ENCODE results near the gene TUBG1.
A peak's percentile ranks its signal among the peaks of the same experiment; 100 is the strongest.

The TUBG1 gene

DNA sequence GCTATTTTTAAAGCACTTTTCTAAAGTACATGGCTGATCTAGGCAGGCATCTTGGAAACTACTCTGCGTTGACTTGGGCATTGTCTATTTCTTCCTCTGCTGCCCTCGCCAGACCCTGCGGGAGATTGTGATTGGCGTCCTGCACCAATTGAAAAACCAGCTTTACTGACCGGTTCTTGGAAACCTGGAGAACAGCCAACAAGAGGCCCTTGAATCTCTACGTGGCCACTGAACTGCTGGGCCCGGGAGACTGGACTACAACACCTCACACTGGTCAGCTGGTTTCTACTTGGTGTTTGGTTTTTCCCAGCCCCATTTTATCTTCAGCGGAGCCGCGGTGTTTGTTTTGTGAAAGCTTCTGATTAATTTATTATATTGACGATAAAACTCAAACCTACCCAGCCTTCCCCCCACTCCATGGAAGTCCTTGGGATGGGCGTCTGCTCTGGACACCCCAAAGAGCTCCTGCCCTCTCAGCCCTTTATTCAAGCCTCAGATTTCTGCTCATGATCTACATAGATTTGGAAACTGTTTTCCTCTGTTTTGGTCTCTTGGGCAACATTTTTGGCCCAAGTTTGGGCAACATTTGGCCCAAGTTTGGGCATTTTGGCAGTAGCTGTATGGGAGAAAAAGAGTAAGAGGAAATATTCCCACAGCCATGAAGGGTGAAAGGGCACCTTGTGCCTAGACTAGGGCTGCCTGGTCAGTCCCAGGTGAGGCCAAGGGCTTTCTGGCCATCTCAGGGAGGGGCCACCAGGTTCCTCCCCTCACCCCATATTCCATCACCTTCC lies 37.9 kb upstream of the TUBG1 start:
- Mint-ChIP-seq H3K36me3 (ENCODE audit: low read depth) (peaks cover 84% of the 10 kb centered on the region), H3K4me3 (no peak overlapping the region), H3K9me3 (no peaks in the 10 kb centered on the region), H3K4me1 (ENCODE audit: low read depth) (peaks cover 53% of the 10 kb centered on the region), H3K27me3 (no peaks in the 10 kb centered on the region), H3K27ac (no peak overlapping the region)

DNA sequence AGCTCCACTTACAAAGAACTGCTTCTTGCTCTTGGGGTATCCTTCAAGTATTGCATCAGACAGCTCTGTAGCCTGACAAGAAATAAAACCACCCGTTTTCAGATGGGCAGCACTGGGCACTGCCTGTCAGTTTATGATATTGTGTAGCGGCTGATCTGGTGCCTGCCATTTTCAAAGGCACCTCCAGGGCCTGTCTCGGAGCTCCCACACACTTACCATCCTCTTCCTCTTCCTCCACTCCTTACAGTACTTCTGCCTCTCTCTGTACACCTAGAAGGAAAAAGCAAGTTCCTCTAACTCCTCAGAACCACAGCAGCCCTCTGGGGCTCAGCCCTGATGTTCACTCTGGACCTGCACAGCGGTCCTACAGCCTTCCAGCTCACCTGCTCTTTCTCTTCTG lies 36.4 kb upstream of the TUBG1 start:
- no peaks in the 10 kb centered on the region for H3K27me3 Mint-ChIP-seq
- peak overlapping the region; percentile 64 for H3K27ac Mint-ChIP-seq
- H3K36me3 Mint-ChIP-seq (ENCODE audit: low read depth), result peaks cover 91% of the 10 kb centered on the region
- no peaks in the 10 kb centered on the region for H3K9me3 Mint-ChIP-seq
- H3K4me3 Mint-ChIP-seq, result no peak overlapping the region
- H3K4me1 Mint-ChIP-seq (ENCODE audit: low read depth), result peaks cover 53% of the 10 kb centered on the region

DNA sequence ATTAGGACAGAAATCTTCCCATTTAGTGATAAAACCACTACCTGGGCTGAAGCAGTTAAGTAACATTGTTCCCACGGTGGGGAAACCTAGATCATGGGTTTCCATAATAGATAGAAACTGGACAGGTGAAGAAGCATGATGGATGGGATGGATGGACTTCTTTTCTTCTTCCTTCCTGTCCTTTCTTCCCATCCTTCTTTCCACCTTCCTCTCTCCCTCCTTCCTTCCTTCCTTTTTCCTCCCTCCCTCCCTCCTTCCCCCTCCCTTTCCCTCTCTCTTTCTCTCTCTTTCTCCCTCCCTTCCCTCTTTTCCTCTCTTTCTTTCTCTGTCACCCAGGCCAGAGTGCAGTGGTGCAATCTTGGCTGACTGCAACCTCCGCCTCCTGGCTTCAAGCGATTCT lies 35.0 kb upstream of the TUBG1 start:
- Mint-ChIP-seq H3K27ac (no peak overlapping the region), H3K4me3 (no peak overlapping the region), H3K4me1 (ENCODE audit: low read depth) (peaks cover 49% of the 10 kb centered on the region), H3K9me3 (no peaks in the 10 kb centered on the region), H3K36me3 (ENCODE audit: low read depth) (peaks cover 81% of the 10 kb centered on the region), H3K27me3 (no peaks in the 10 kb centered on the region)

DNA sequence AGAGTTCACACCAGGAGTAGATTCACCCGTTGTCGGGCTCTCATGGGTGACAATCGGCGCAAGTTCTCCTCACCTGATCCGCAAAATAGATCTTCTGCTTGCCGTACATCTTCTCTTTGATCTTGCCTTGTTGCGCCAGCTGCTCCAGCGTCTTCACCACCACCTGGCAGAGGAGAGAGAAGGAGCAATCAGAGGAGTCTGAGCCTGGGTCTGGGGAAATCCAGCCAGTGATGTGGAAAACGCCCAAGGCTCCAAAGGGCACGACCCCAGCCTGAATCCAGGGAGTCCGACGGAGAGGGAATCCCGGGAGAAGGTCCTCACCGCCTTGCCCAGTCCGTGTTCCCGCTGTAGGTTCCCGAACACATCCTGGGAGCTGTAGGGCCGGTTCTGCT lies 32.3 kb upstream of the TUBG1 start:
- Mint-ChIP-seq H3K27ac (peak overlapping the region; percentile 98), H3K9me3 (no peaks in the 10 kb centered on the region), H3K36me3 (ENCODE audit: low read depth) (peaks cover 65% of the 10 kb centered on the region), H3K4me3 (peak overlapping the region; percentile 90), H3K27me3 (no peaks in the 10 kb centered on the region), H3K4me1 (ENCODE audit: low read depth) (peaks cover 42% of the 10 kb centered on the region)

DNA sequence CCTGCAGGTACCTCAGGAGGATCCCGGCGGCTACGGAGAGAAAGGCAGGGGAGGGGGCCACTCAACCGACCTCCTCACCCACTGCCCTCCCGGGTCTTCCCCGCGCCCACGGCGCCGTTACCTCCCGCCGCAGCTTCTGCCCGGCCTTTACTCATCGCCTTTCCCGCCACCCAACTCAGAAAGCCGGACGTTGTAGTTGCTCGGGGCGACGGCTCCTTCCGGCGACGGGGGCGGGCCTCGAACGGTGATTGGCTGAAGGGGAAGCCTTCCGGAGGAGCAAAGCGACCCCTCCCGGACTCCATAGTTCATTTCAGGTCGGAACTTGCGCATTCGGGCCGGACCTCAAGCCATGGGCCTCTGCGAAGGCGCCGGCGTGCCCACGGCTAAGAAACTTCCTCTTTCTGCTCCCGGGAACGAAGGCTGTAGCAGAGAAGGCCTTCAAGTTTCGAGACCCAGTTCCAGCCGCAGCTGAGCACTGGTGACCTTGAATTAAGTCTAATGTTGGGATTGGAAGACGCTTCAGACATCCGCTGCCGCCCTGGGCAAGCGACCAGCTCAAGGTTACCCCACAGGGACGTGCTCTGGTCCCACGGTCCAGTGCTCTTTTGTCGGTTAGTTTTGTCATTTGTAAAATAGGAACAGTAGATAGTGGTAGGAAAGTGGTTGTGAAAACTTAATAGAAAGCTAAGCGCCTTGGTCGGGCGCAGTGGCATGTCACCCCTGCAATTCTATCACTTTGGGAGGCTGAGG lies 31.8 kb upstream of the TUBG1 start, which contains the start of gene PSMC3IP:
Gene PSMC3IP, minus strand, starts transcription at position 198 of the 750 bp plus-strand sequence. Its CDS starts 43 bp downstream, at position 155.
- peak within 1 kb of the TSS; percentile 90 for H3K4me3 Mint-ChIP-seq
- H3K27me3 Mint-ChIP-seq, result no peaks in the 10 kb centered on the region
- peaks cover 42% of the 10 kb centered on the region for H3K4me1 Mint-ChIP-seq (ENCODE audit: low read depth)
- peak within 1 kb of the TSS; percentile 98 for H3K27ac Mint-ChIP-seq
- H3K9me3 Mint-ChIP-seq, result no peaks in the 10 kb centered on the region
- peaks cover 62% of the 10 kb centered on the region for H3K36me3 Mint-ChIP-seq (ENCODE audit: low read depth)

DNA sequence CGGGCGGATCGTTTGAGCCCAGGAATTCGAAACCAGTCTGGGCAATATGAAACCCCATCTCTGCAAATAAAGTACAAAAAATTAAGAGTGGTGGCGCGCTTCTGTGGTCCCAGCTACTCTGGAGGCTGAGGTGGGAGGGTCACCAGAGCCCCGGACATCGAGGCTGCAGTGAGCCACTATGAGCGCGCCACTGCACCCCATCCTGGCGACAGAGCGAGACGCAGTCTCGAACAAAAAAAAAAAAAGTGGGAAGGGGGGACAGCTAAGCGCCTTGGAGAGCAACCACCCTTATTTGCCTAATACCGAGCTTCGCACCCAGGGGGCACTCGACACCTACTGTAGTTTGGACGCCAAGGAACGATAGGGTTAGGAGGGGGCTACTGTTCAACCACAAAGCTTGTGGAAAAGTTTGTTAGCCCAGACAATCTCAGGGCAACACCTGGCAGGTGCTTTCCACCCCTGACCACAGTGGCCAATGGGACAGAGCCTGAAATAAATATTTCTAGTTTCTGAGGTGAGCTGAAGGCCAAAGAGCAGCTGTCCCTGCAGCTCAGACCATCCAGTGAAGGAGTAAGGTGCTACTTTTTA lies 31.1 kb upstream of the TUBG1 start:
- peak overlapping the region; percentile 98 for H3K27ac Mint-ChIP-seq

DNA sequence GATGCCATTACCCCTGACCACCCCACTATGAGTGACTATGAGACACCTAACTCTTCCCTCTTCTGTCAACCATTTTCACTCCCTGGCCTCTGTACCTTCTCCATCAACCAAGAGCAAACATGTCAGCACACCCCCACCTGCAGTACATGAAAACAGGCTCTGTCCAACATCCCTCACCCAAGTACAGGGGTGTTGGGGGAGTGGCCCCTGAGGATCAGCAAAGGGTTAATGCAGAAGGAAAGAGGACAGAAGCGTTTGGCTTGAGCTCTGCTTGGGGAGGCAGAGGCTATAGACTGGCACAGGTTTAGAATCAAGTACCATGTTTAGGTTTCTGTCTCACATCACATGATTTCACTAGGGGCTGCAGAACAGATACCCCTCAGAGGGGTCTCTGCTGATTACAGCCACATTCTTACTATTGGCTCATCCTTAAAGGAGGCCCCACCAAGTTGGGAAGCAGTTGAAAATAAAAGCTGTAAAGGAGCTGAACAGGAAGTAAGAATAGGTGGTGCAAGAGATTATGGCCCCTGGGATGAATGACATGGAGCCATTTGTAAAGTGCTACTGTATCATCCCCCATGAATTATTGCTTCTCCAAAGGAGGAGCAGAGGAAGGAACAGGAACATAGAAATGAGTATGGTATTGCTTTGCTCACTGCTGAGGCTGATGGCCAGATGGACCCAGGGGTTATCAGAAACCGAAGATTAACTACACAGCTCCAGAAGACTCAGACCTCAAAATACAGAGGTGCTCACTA lies 29.5 kb upstream of the TUBG1 start:
- Mint-ChIP-seq H3K27me3 (no peaks in the 10 kb centered on the region), H3K4me3 (no peak overlapping the region), H3K4me1 (ENCODE audit: low read depth) (peaks cover 34% of the 10 kb centered on the region), H3K9me3 (no peaks in the 10 kb centered on the region), H3K27ac (peak overlapping the region; percentile 29), H3K36me3 (ENCODE audit: low read depth) (peaks cover 55% of the 10 kb centered on the region)

More for the DNA sequence above, 31.1 kb upstream of the TUBG1 start:
- H3K4me1 Mint-ChIP-seq (ENCODE audit: low read depth), result peaks cover 38% of the 10 kb centered on the region
- H3K27me3 Mint-ChIP-seq, result no peaks in the 10 kb centered on the region
- peaks cover 62% of the 10 kb centered on the region for H3K36me3 Mint-ChIP-seq (ENCODE audit: low read depth)
- no peaks in the 10 kb centered on the region for H3K9me3 Mint-ChIP-seq
- H3K4me3 Mint-ChIP-seq, result peak overlapping the region; percentile 90

DNA sequence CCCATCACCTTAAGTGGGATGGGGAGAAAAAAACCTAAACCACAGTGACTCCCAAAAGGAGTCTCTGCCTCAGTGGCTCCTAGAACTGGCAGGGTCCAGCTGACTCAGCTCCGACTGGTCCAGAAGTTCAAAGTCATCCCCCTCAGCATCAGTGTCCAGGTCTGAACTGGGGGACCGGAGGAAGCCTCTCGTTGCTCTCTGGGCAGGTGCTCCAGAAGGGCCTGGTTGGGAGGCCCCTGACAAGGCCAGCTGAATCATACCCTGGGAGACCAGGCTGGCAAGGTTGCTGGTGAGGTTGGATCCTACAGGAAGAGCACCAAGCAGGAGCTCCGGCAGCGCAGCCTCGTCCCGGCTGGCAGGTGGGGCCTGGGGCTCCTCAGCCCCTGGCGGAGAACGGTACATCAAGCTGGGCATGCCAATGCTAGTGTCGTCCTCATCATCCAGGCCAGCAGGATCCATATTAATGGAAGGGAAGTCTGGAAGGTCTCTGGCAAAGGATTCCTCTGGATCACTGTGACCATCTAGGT lies 27.7 kb upstream of the TUBG1 start:
- Mint-ChIP-seq H3K4me1 (ENCODE audit: low read depth) (peaks cover 19% of the 10 kb centered on the region), H3K9me3 (no peaks in the 10 kb centered on the region), H3K4me3 (no peak overlapping the region), H3K36me3 (ENCODE audit: low read depth) (peaks cover 40% of the 10 kb centered on the region), H3K27me3 (no peaks in the 10 kb centered on the region), H3K27ac (no peak overlapping the region)

DNA sequence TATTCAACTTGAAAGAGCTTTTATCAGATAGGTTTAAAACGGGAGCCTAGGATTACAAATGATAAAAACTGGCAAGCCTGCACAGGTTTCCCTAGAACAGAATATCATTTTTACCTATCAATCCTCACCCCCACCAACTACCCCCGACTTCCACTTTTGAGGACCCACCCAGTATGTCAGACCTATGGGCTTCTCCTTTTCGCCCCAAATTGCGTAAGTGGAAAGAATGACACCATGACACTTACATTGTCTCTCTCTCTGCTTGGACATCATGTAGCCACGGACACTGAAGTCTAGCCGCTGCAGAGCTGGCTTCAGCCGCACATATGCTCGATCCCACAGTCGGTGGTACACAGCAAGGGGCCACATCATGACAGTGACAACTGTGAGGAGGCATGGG lies 24.6 kb upstream of the TUBG1 start:
- no peaks in the 10 kb centered on the region for H3K9me3 Mint-ChIP-seq

DNA sequence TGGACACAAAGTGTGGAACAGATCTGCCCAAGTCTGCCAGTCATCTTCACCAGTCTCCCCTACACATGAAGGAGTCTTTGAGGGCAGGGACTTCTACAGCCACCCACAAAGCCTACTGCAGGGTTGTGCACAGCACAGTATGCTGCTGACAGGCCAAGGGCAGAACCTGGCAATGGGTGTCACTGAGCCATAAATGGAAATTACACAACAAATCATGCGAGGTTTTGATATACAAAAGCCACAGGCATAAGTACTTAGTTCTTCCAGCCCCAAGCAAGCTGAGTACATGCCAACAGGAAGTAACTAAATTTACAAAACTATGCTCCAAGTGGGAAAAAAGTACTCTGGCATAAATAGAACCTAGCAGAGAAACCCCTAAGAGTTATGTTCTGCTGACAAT lies 24.1 kb upstream of the TUBG1 start:
- Mint-ChIP-seq H3K9me3 (no peaks in the 10 kb centered on the region), H3K36me3 (ENCODE audit: low read depth) (peaks cover 46% of the 10 kb centered on the region), H3K27me3 (no peaks in the 10 kb centered on the region), H3K4me1 (ENCODE audit: low read depth) (peaks cover 3% of the 10 kb centered on the region), H3K4me3 (no peak overlapping the region), H3K27ac (no peak overlapping the region)

More for the DNA sequence above, 24.6 kb upstream of the TUBG1 start:
- H3K27ac Mint-ChIP-seq, result no peak overlapping the region
- peaks cover 46% of the 10 kb centered on the region for H3K36me3 Mint-ChIP-seq (ENCODE audit: low read depth)
- no peak overlapping the region for H3K4me3 Mint-ChIP-seq
- H3K27me3 Mint-ChIP-seq, result no peaks in the 10 kb centered on the region
- H3K4me1 Mint-ChIP-seq (ENCODE audit: low read depth), result peaks cover 3% of the 10 kb centered on the region

DNA sequence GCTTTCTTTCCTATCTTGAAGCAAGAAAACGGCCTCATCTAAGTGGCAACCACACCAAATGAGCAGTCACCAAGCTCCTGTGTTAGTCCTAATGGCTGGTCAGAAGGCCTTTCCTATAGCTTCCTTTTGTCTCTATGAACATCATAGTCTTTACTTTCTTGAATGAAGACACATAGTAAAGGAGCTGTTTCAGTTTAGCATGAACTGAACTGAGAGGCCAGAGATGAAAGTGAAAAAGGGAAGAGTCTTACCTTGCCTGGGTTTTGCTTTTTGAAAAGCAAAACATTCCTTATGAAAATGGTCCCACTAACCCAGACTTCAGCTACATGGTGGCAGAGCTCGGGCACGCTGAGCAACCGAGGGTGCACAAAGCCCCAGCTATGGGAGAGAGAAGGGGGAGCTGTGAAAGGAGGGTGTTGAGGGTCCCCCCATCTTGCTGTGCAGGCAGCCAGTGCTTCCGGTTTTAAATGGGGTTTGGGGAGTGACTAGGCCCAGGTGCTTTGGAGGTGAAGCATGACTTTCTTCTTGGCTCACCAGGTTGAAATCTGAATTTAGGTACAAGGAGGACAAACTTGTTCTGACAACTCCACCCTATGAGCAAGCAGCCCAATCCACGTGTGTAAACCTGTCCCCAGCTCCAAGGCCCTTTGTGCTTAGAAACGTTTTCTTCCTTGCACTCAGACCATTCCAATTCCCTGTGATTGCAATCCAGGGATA lies 22.8 kb upstream of the TUBG1 start:
- Mint-ChIP-seq H3K27ac (no peak overlapping the region), H3K4me1 (ENCODE audit: low read depth) (peaks cover 3% of the 10 kb centered on the region), H3K4me3 (no peak overlapping the region), H3K36me3 (ENCODE audit: low read depth) (peaks cover 47% of the 10 kb centered on the region), H3K9me3 (no peaks in the 10 kb centered on the region), H3K27me3 (no peaks in the 10 kb centered on the region)

DNA sequence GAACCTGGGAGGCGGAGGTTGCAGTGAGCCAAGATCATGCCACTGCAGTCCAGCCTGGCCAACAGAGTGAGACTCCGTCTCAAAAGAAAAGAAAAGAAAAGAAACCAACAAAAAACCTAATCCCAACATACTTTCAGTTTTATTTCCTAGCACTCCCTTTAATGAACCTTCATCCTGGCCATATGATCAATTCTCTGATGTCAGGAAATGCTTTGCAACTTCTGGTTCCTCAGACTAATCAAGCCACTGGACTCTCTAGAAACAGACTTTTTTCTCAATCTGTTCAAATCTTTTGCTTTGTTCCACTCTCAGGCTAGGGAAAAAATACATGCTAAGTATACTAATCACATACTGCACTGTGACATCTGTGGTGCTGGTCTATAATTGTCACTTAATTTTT lies 18.6 kb upstream of the TUBG1 start:
- Mint-ChIP-seq H3K27ac (peak overlapping the region; percentile 21), H3K4me1 (ENCODE audit: low read depth) (peaks cover 8% of the 10 kb centered on the region), H3K4me3 (no peak overlapping the region), H3K9me3 (no peaks in the 10 kb centered on the region), H3K27me3 (no peaks in the 10 kb centered on the region), H3K36me3 (ENCODE audit: low read depth) (peaks cover 32% of the 10 kb centered on the region)

DNA sequence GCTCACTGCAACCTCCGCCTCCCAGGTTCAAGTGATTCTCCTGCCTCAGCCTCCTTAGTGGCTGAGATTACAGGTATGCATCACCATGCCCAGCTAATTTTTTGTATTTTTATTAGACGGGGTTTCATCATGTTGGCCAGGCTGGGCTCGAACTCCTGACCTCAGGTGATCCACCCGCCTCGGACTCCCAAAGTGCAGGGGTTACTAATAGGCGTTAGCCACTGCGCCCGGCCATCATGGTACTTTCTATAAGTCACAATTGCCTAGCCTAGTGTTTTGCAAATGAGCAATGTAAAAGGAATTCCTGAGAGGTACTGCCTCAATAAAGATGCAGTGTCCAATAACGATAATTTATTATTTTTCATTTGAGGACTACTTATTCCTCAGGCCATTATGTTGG lies 18.1 kb upstream of the TUBG1 start:
- peaks cover 8% of the 10 kb centered on the region for H3K4me1 Mint-ChIP-seq (ENCODE audit: low read depth)
- H3K4me3 Mint-ChIP-seq, result no peak overlapping the region
- no peak overlapping the region for H3K27ac Mint-ChIP-seq
- H3K36me3 Mint-ChIP-seq (ENCODE audit: low read depth), result peaks cover 35% of the 10 kb centered on the region
- no peaks in the 10 kb centered on the region for H3K9me3 Mint-ChIP-seq
- no peaks in the 10 kb centered on the region for H3K27me3 Mint-ChIP-seq

DNA sequence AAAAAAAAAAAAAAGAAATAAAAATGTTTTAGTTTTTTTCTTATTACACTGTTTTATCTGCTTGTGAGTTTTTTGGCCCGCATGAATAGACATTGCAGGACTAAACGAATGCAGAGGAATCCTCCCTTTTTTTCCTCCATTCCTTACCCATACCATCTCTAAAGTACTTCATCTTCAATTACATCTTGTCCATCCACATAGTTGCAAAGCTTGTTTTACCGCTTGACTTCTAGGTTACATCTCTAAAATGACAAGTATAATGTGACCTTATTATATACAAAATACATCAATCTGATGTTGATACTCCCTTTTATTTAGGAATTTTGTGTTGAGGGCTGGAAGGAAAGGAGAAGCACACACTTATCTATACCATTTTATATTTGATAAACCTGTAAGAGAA lies 13.1 kb upstream of the TUBG1 start:
- H3K4me1 Mint-ChIP-seq (ENCODE audit: low read depth), result peaks cover 17% of the 10 kb centered on the region
- no peaks in the 10 kb centered on the region for H3K9me3 Mint-ChIP-seq
- no peak overlapping the region for H3K27ac Mint-ChIP-seq
- no peaks in the 10 kb centered on the region for H3K27me3 Mint-ChIP-seq
- H3K36me3 Mint-ChIP-seq (ENCODE audit: low read depth), result peaks cover 17% of the 10 kb centered on the region
- no peak overlapping the region for H3K4me3 Mint-ChIP-seq
